ENCODE results near the gene TUBA1B. TPM values are rescaled to one million over a fixed set of nuclear protein-coding genes. Genes with fewer than 3 reads are reported as not detected.
"Not testable (repeated sequence)": the region's sequence is repeated elsewhere in the genome, so short reads cannot be mapped to it uniquely, and the experiment has no call there.

Gene TUBA1B
- total RNA-seq, 1 donor from 2014 or later, result 440 TPM

GRCh38 chr12:49130151-49131050 lies 794 bp downstream of the TUBA1B start:
- Histone ChIP-seq H3K36me3 (peaks cover 30% of the 10 kb centered on the region), H3K4me1 (peaks cover 22% of the 10 kb centered on the region), H3K9me3 (no peaks in the 10 kb centered on the region), H3K4me3 (peak overlapping the region; percentile 100), H3K27ac (peak overlapping the region; percentile 100), H3K27me3 (no peaks in the 10 kb centered on the region)
- DNase-seq (peak; percentile 98), ATAC-seq (peak; percentile 87)
- peak; percentile 92 for TF ChIP-seq CTCF (IDR thresholded peaks at IDR 0.05)
- intact Hi-C loops (cut with DNase I), result loop anchor here (10.0 kb wide), 1 partner anchor 104 kb away; no protein-coding TSS in a partner anchor

- Histone ChIP-seq H3K4me1 (peaks cover 22% of the 10 kb centered on the region), H3K27me3 (no peaks in the 10 kb centered on the region), H3K36me3 (peaks cover 30% of the 10 kb centered on the region), H3K27ac (peak overlapping the region; percentile 100), H3K9me3 (no peaks in the 10 kb centered on the region), H3K4me3 (peak overlapping the region; percentile 100)
- intact Hi-C loops (cut with DNase I), result loop anchor here (10.0 kb wide), 2 partner anchors 55 to 105 kb away; no protein-coding TSS in a partner anchor
- DNase-seq, result no peak
- no peak for TF ChIP-seq CTCF (IDR thresholded peaks at IDR 0.05)
- ATAC-seq, result no peak
These were observed 1.7 kb downstream of the TUBA1B start for GRCh38 chr12:49129332-49130150.

- not testable (repeated sequence) for ATAC-seq, H3K9me3 ChIP-seq, H3K4me3 ChIP-seq, DNase-seq, H3K27ac ChIP-seq, H3K27me3 ChIP-seq
- intact Hi-C loops (cut with DNase I), result loop anchor here (10.0 kb wide), 1 partner anchor 53 kb away; no protein-coding TSS in a partner anchor
- Histone ChIP-seq H3K4me1 (peaks cover 22% of the 10 kb centered on the region), H3K36me3 (peaks cover 30% of the 10 kb centered on the region)
These were observed 3.2 kb downstream of the TUBA1B start for GRCh38 chr12:49127971-49128370.

- H3K4me3 ChIP-seq, result no peak overlapping the region
- TF ChIP-seq CTCF (IDR thresholded peaks at IDR 0.05), result no peak
- intact Hi-C loops (cut with DNase I), result loop anchor here (10.0 kb wide), 1 partner anchor 52 kb away; no protein-coding TSS in a partner anchor
These were observed 4.1 kb downstream of the TUBA1B start for GRCh38 chr12:49126852-49127763.

GRCh38 chr12:49121047-49121696 lies 10.0 kb downstream of the TUBA1B start:
- H3K4me3 ChIP-seq, result no peak overlapping the region
- no peaks in the 10 kb centered on the region for H3K9me3 ChIP-seq

More at GRCh38 chr12:49126852-49127763, 4.1 kb downstream of the TUBA1B start:
- Histone ChIP-seq H3K27me3 (no peaks in the 10 kb centered on the region), H3K36me3 (peaks cover 30% of the 10 kb centered on the region), H3K4me1 (peaks cover 15% of the 10 kb centered on the region), H3K27ac (no peak overlapping the region), H3K9me3 (no peaks in the 10 kb centered on the region)
- DNase-seq, result no peak
- ATAC-seq, result no peak

More at GRCh38 chr12:49121047-49121696, 10.0 kb downstream of the TUBA1B start:
- Histone ChIP-seq H3K4me1 (no peaks in the 10 kb centered on the region), H3K27me3 (no peaks in the 10 kb centered on the region), H3K27ac (no peak overlapping the region), H3K36me3 (no peaks in the 10 kb centered on the region)
- ATAC-seq (peak; percentile 96), DNase-seq (no peak)
- TF ChIP-seq CTCF (IDR thresholded peaks at IDR 0.05), result peak; percentile 60
- intact Hi-C loops (cut with DNase I), result loop anchor here (10.0 kb wide), 1 partner anchor 46 kb away; no protein-coding TSS in a partner anchor
